Measurements from ENCODE around the gene RNLS. TPM values are rescaled to one million over a fixed set of nuclear protein-coding genes. Genes with fewer than 3 reads are reported as not detected.
A peak's percentile ranks its signal among the peaks of the same experiment; 100 is the strongest.

The RNLS gene
- polyA plus RNA-seq, 3 donors = 3.3 to 3.9 (median 3.7) TPM

DNA sequence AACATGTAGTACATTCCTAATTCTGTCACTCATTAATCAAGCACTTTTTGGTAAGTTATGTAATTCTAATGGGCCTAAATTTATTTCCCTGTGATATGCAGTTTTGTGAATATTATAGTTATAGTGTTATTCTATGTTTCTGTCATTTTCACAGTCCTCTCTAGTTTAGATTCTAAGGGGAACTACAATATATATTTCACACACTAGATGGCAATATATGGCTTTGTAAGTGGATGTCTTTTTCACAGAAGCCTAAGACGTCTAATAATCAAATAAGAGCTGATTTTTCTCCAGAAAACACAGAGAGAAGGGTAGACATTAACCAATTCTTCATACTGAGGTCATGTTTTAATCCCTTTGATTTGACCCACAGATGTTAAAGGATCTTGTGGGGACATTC is 18.0 kb downstream of the RNLS start:
- no peak overlapping the region for H3K4me3 ChIP-seq (replicated peaks in 1 of 3; ENCODE audit: low read depth in 2 of 3, low read length in 3 of 3)
- H3K27ac Mint-ChIP-seq = no peak overlapping the region
- no peak overlapping the region for H3K27ac ChIP-seq (ENCODE audit: low read depth in 1 of 2, low read length in 2 of 2)
- H3K9ac ChIP-seq (ENCODE audit: insufficient read depth, low read length, poor library complexity, severe bottlenecking) = no peak overlapping the region
- H3K79me2 ChIP-seq (ENCODE audit: insufficient read depth, low read length) = no peaks in the 10 kb centered on the region
- H3K27me3 Mint-ChIP-seq (ENCODE audit: low read depth in 3 of 3) = no peaks in the 10 kb centered on the region
- no peak overlapping the region for H3K4me2 ChIP-seq (replicated peaks; ENCODE audit: extremely low read depth, low read length, poor library complexity, severe bottlenecking)
- no peaks in the 10 kb centered on the region for H3K36me3 ChIP-seq (replicated peaks in 1 of 2; ENCODE audit: control insufficient read depth in 1 of 2, insufficient read depth in 2 of 2, low read length in 2 of 2)
- peak in 2 of 3 donors; percentile 7 to 27 for DNase-seq
- H3K4me1 Mint-ChIP-seq = no peaks in the 10 kb centered on the region
- no peaks in the 10 kb centered on the region for H3K27me3 ChIP-seq (ENCODE audit: control insufficient read depth in 2 of 2, insufficient read depth in 2 of 2, low read length in 2 of 2)
- no peaks in the 10 kb centered on the region for H4K20me1 ChIP-seq (ENCODE audit: insufficient read depth, low read length)
- no peaks in the 10 kb centered on the region for H3K4me1 ChIP-seq (ENCODE audit: control insufficient read depth in 1 of 2, insufficient read depth in 2 of 2, low read length in 2 of 2)
- WGBS (ENCODE audit: insufficient coverage) = no CpG with 5 or more reads among the region's 1 CpG
- peaks cover 2 to 3% of the 10 kb centered on the region in 2 donors for H3K36me3 Mint-ChIP-seq
- no peaks in the 10 kb centered on the region for H3K9me3 ChIP-seq (replicated peaks in 1 of 2; ENCODE audit: control insufficient read depth in 1 of 2, insufficient read depth in 1 of 2, low read length in 2 of 2)
- TF ChIP-seq, protein P1, sequence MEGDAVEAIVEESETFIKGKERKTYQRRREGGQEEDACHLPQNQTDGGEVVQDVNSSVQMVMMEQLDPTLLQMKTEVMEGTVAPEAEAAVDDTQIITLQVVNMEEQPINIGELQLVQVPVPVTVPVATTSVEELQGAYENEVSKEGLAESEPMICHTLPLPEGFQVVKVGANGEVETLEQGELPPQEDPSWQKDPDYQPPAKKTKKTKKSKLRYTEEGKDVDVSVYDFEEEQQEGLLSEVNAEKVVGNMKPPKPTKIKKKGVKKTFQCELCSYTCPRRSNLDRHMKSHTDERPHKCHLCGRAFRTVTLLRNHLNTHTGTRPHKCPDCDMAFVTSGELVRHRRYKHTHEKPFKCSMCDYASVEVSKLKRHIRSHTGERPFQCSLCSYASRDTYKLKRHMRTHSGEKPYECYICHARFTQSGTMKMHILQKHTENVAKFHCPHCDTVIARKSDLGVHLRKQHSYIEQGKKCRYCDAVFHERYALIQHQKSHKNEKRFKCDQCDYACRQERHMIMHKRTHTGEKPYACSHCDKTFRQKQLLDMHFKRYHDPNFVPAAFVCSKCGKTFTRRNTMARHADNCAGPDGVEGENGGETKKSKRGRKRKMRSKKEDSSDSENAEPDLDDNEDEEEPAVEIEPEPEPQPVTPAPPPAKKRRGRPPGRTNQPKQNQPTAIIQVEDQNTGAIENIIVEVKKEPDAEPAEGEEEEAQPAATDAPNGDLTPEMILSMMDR (IDR thresholded peaks at IDR 0.05) = peak; percentile 71
- H3K4me3 Mint-ChIP-seq = no peak overlapping the region
- intact Hi-C loops (cut with micrococcal nuclease) = loop anchor here in 1 of 2 donors (10.0 kb wide), 1 partner anchor 240 kb away; the partner anchor contains the start of gene LIPM
- H3K9me3 Mint-ChIP-seq = peaks cover 0 to 1% (median 0%) of the 10 kb centered on the region in 7 donors
- H2AFZ ChIP-seq (ENCODE audit: insufficient read depth, low read depth, low read length, poor library complexity, severe bottlenecking) = no peak overlapping the region

DNA sequence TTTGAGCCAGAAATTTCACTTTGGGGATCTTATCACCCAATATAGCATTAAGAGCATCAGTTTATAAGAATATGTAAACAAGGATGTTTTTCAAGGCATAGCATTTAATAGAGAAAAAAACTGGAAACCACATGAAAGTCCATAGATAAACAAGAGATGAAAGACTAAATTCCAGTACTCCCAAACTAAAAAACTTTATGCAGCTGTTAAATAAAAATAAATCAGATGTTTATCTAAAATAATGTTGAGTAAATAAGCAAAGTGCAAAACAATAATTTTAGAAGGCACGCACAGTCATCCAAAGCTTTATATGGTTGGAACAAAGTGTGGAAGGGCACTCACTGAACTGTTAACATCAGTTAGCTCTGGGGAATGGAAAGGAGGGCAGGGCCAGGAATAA is 21.0 kb downstream of the RNLS start:
- Histone ChIP-seq H3K4me3 (replicated peaks in 1 of 3; ENCODE audit: low read depth in 2 of 3, low read length in 3 of 3) (no peak overlapping the region), H2AFZ (ENCODE audit: insufficient read depth, low read depth, low read length, poor library complexity, severe bottlenecking) (no peak overlapping the region), H3K79me2 (ENCODE audit: insufficient read depth, low read length) (no peaks in the 10 kb centered on the region), H4K20me1 (ENCODE audit: insufficient read depth, low read length) (no peaks in the 10 kb centered on the region), H3K9ac (ENCODE audit: insufficient read depth, low read length, poor library complexity, severe bottlenecking) (no peak overlapping the region), H3K27me3 (ENCODE audit: control insufficient read depth in 2 of 2, insufficient read depth in 2 of 2, low read length in 2 of 2) (no peaks in the 10 kb centered on the region), H3K36me3 (replicated peaks in 1 of 2; ENCODE audit: control insufficient read depth in 1 of 2, insufficient read depth in 2 of 2, low read length in 2 of 2) (no peaks in the 10 kb centered on the region), H3K4me2 (replicated peaks; ENCODE audit: extremely low read depth, low read length, poor library complexity, severe bottlenecking) (no peak overlapping the region), H3K9me3 (replicated peaks in 1 of 2; ENCODE audit: control insufficient read depth in 1 of 2, insufficient read depth in 1 of 2, low read length in 2 of 2) (no peaks in the 10 kb centered on the region), H3K4me1 (ENCODE audit: control insufficient read depth in 1 of 2, insufficient read depth in 2 of 2, low read length in 2 of 2) (no peaks in the 10 kb centered on the region), H3K27ac (ENCODE audit: low read depth in 1 of 2, low read length in 2 of 2) (no peak overlapping the region)
- no peak for DNase-seq
- TF ChIP-seq, protein P1 (IDR thresholded peaks at IDR 0.05) = no peak
- intact Hi-C loops (cut with micrococcal nuclease) = loop anchor here in 1 of 2 donors (10.0 kb wide), 1 partner anchor 243 kb away; the partner anchor contains the start of gene LIPM
- Mint-ChIP-seq H3K27me3 (ENCODE audit: low read depth in 3 of 3) (no peaks in the 10 kb centered on the region), H3K9me3 (peaks cover 0 to 1% (median 0%) of the 10 kb centered on the region in 7 donors), H3K27ac (peak overlapping the region in 2 of 7 donors; percentile 66 to 73), H3K4me3 (no peak overlapping the region), H3K36me3 (no peaks in the 10 kb centered on the region), H3K4me1 (no peaks in the 10 kb centered on the region)
- WGBS (ENCODE audit: insufficient coverage) = 86% methylated on average over 1 of the region's 1 CpG

Measured in CD14-positive monocyte (primary cell).